ENCODE measurements around the gene RTN3. TPM values are rescaled to one million over a fixed set of nuclear protein-coding genes. Genes with fewer than 3 reads are reported as not detected.

RTN3 gene
- polyA plus RNA-seq, 1 donor from 2014 or later = 283 TPM

GRCh38 chr11:63694596-63694995 lies 13.3 kb downstream of the RTN3 start:
- no peaks in the 10 kb centered on the region for H3K9me2 ChIP-seq (ENCODE audit: insufficient read depth, low read length)
- no peak overlapping the region for H3K27ac ChIP-seq (ENCODE audit: low read length)
- no peak overlapping the region for H2AFZ ChIP-seq (ENCODE audit: low read depth, low read length)
- H3F3A ChIP-seq (ENCODE audit: insufficient read depth, low read length, poor library complexity, severe bottlenecking) = no peaks in the 10 kb centered on the region
- H3K9ac ChIP-seq (ENCODE audit: low read length) = no peak overlapping the region
- H3K4me3 ChIP-seq (ENCODE audit: low read length) = no peak overlapping the region
- peaks cover 50% of the 10 kb centered on the region for H4K20me1 ChIP-seq (ENCODE audit: insufficient read depth)
- no peak for TF ChIP-seq EP300 (conservative IDR thresholded peaks at IDR 0.05; ENCODE audit: poor library complexity, severe bottlenecking)
- TF ChIP-seq REST (IDR thresholded peaks at IDR 0.05; ENCODE audit: borderline replicate concordance) = no peak
- TF ChIP-seq, protein P1, sequence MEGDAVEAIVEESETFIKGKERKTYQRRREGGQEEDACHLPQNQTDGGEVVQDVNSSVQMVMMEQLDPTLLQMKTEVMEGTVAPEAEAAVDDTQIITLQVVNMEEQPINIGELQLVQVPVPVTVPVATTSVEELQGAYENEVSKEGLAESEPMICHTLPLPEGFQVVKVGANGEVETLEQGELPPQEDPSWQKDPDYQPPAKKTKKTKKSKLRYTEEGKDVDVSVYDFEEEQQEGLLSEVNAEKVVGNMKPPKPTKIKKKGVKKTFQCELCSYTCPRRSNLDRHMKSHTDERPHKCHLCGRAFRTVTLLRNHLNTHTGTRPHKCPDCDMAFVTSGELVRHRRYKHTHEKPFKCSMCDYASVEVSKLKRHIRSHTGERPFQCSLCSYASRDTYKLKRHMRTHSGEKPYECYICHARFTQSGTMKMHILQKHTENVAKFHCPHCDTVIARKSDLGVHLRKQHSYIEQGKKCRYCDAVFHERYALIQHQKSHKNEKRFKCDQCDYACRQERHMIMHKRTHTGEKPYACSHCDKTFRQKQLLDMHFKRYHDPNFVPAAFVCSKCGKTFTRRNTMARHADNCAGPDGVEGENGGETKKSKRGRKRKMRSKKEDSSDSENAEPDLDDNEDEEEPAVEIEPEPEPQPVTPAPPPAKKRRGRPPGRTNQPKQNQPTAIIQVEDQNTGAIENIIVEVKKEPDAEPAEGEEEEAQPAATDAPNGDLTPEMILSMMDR (IDR thresholded peaks at IDR 0.05; ENCODE audit: poor library complexity, severe bottlenecking) = no peak
- TF ChIP-seq MXI1 (conservative IDR thresholded peaks at IDR 0.05; ENCODE audit: poor library complexity, severe bottlenecking) = no peak
- no peak for TF ChIP-seq EZH2 (IDR thresholded peaks at IDR 0.05; ENCODE audit: borderline replicate concordance, insufficient read depth, low read length, poor library complexity, severe bottlenecking)
- TF ChIP-seq TAF1 (IDR thresholded peaks at IDR 0.05; ENCODE audit: low read depth) = no peak
- TF ChIP-seq POLR2AphosphoS5 (IDR thresholded peaks at IDR 0.05) = no peak
- H3K27me3 ChIP-seq (ENCODE audit: insufficient read depth, low read depth, low read length) = no peaks in the 10 kb centered on the region
- no peak overlapping the region for H3K4me2 ChIP-seq (ENCODE audit: low read length)
- no peaks in the 10 kb centered on the region for H3K9me3 ChIP-seq (ENCODE audit: low read length)
- H3K79me2 ChIP-seq (replicated peaks; ENCODE audit: insufficient read depth, low read length) = peaks cover 88% of the 10 kb centered on the region
- H3K36me3 ChIP-seq (ENCODE audit: insufficient read depth, low read length) = no peaks in the 10 kb centered on the region

- H3K36me3 ChIP-seq (ENCODE audit: insufficient read depth, low read length) = no peaks in the 10 kb centered on the region
- peaks cover 34% of the 10 kb centered on the region for H4K20me1 ChIP-seq (ENCODE audit: insufficient read depth)
- no peak overlapping the region for H3K27ac ChIP-seq (ENCODE audit: low read length)
- no peaks in the 10 kb centered on the region for H3F3A ChIP-seq (ENCODE audit: insufficient read depth, low read length, poor library complexity, severe bottlenecking)
- H3K27me3 ChIP-seq (ENCODE audit: insufficient read depth, low read depth, low read length) = no peaks in the 10 kb centered on the region
- no peak overlapping the region for H2AFZ ChIP-seq (ENCODE audit: low read depth, low read length)
- no peaks in the 10 kb centered on the region for H3K9me3 ChIP-seq (ENCODE audit: low read length)
- no peak overlapping the region for H3K4me3 ChIP-seq (ENCODE audit: low read length)
- TF ChIP-seq, protein P1 (IDR thresholded peaks at IDR 0.05; ENCODE audit: poor library complexity, severe bottlenecking) = no peak
- TF ChIP-seq REST (IDR thresholded peaks at IDR 0.05; ENCODE audit: borderline replicate concordance) (no peak), SMC3 (conservative IDR thresholded peaks at IDR 0.05; ENCODE audit: poor library complexity) (no peak), EP300 (conservative IDR thresholded peaks at IDR 0.05; ENCODE audit: poor library complexity, severe bottlenecking) (no peak), RAD21 (conservative IDR thresholded peaks at IDR 0.05) (no peak), EZH2 (IDR thresholded peaks at IDR 0.05; ENCODE audit: borderline replicate concordance, insufficient read depth, low read length, poor library complexity, severe bottlenecking) (no peak), POLR2AphosphoS5 (IDR thresholded peaks at IDR 0.05) (no peak), MXI1 (conservative IDR thresholded peaks at IDR 0.05; ENCODE audit: poor library complexity, severe bottlenecking) (no peak), TAF1 (IDR thresholded peaks at IDR 0.05; ENCODE audit: low read depth) (no peak)
- H3K4me2 ChIP-seq (ENCODE audit: low read length) = no peak overlapping the region
- H3K9ac ChIP-seq (ENCODE audit: low read length) = no peak overlapping the region
- no peaks in the 10 kb centered on the region for H3K9me2 ChIP-seq (ENCODE audit: insufficient read depth, low read length)
- peaks cover 77% of the 10 kb centered on the region for H3K79me2 ChIP-seq (replicated peaks; ENCODE audit: insufficient read depth, low read length)
Measured at GRCh38 chr11:63698976-63699733, 17.9 kb downstream of the RTN3 start.

All from neural cell (in vitro differentiated cells).